Progenitor cell of endocrine pancreas (in vitro differentiated cells): ENCODE data around the gene AK4. TPM values are rescaled to one million over a fixed set of nuclear protein-coding genes. Genes with fewer than 3 reads are reported as not detected.

ENCODE experiments used
- DNase-seq: peaks from one replicate; pipeline ENCODE4 v3.0.0; 2021; ENCODE audit warnings: low spot score; ENCODE audit not compliant: unreplicated experiment
- H3K27ac Mint-ChIP-seq: 2 replicates; pipeline ENCODE4 v1.8.0; 2021; ENCODE audit warnings: mild to moderate bottlenecking, moderate library complexity, mixed read lengths
- H3K27me3 Mint-ChIP-seq: 2 replicates; pipeline ENCODE4 v1.8.0; 2021; ENCODE audit warnings: mixed read lengths
- H3K36me3 Mint-ChIP-seq: 2 replicates; pipeline ENCODE4 v1.8.0; 2022; ENCODE audit warnings: mixed read lengths; ENCODE audit not compliant: insufficient read depth
- H3K4me1 Mint-ChIP-seq: 2 replicates; pipeline ENCODE4 v1.8.0; 2021; ENCODE audit warnings: low read depth, mixed read lengths
- H3K4me3 Mint-ChIP-seq: 2 replicates; pipeline ENCODE4 v1.8.0; 2021; ENCODE audit warnings: low read depth, mild to moderate bottlenecking, moderate library complexity, mixed read lengths
- H3K9me3 Mint-ChIP-seq: 2 replicates; pipeline ENCODE4 v1.8.0; 2021; ENCODE audit warnings: low read depth, mixed read lengths
- total RNA-seq: library from RNA; stranded (reverse); gene quantifications from 2 replicates; pipeline ENCODE4 v1.2.1, GENCODE V29; 2021
- TF ChIP-seq, protein P1 (sequence below): fragments of 200-600 bp; sonication (generic); IDR thresholded peaks from one replicate; pipeline ENCODE4 v1.5.0; 2021; ENCODE audit warnings: antibody characterized with exemption, mild to moderate bottlenecking; ENCODE audit not compliant: unreplicated experiment

The AK4 gene
- total RNA-seq, 1 donor from 2014 or later: 12.6 TPM

DNA sequence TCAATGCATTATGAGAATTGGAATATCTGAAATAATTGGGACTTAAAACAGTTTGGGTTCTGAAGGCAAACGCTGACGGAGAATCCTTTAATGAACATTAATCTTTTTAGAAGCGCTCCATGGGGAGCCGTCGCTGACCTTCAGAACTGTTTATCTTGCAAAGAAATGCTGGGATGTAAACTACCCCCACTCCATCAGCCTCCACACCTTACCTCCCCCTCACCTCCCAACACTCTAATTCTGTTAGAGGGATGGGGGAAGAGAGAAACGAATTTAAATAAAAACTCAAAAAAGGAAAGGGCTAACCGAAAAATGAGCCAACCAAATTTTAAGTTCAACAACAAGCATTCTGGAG, 117.3 kb downstream of the AK4 start:
- H3K36me3 Mint-ChIP-seq: no peaks in the 10 kb centered on the region
- TF ChIP-seq, protein P1, sequence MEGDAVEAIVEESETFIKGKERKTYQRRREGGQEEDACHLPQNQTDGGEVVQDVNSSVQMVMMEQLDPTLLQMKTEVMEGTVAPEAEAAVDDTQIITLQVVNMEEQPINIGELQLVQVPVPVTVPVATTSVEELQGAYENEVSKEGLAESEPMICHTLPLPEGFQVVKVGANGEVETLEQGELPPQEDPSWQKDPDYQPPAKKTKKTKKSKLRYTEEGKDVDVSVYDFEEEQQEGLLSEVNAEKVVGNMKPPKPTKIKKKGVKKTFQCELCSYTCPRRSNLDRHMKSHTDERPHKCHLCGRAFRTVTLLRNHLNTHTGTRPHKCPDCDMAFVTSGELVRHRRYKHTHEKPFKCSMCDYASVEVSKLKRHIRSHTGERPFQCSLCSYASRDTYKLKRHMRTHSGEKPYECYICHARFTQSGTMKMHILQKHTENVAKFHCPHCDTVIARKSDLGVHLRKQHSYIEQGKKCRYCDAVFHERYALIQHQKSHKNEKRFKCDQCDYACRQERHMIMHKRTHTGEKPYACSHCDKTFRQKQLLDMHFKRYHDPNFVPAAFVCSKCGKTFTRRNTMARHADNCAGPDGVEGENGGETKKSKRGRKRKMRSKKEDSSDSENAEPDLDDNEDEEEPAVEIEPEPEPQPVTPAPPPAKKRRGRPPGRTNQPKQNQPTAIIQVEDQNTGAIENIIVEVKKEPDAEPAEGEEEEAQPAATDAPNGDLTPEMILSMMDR: no peak
- H3K9me3 Mint-ChIP-seq: no peaks in the 10 kb centered on the region
- H3K4me3 Mint-ChIP-seq: peak overlapping the region; percentile 77
- DNase-seq: no peak
- H3K4me1 Mint-ChIP-seq: peaks cover 14% of the 10 kb centered on the region
- no peak overlapping the region for H3K27ac Mint-ChIP-seq
- H3K27me3 Mint-ChIP-seq: peaks cover 20% of the 10 kb centered on the region

DNA sequence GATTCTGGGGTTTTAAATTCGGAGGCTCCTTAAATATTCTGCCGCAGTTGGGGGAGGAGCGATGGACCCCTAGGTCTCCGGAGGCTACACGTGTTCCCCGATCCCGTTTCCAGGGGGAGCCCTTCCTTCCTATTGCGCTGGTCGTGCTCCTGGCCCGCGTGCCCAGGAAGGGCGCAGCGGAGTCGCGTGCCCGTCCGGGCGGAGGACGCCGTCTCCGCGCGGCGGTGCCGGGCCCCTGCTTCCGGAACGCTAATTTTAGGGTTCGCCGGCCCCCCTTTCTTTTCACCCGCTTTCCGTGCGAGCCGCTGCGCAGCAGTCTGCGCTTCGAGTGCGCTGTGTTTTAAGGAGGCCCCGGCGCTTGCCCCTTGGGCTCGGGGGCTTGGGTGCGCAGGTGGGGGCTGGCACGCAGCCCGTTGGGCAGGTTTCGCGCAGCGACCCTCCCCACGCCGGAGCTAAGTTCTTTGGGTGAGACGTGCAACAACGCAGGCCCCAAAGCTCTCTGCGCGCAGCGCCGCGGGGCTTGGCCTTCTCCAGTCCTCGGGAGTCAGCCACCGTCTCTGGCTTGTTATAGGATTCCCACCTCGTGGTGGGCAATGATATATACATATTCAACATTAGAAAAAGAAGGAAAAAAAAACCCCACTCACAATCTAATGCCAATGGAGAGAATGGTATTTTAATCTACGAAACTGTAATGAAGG, 117.8 kb downstream of the AK4 start:
- H3K4me3 Mint-ChIP-seq: peak overlapping the region; percentile 77
- peaks cover 20% of the 10 kb centered on the region for H3K27me3 Mint-ChIP-seq
- H3K9me3 Mint-ChIP-seq: no peaks in the 10 kb centered on the region
- peak overlapping the region; percentile 59 for H3K27ac Mint-ChIP-seq
- H3K36me3 Mint-ChIP-seq: no peaks in the 10 kb centered on the region
- TF ChIP-seq, protein P1: peak; percentile 63
- H3K4me1 Mint-ChIP-seq: peaks cover 14% of the 10 kb centered on the region
- DNase-seq: peak; percentile 41

DNA sequence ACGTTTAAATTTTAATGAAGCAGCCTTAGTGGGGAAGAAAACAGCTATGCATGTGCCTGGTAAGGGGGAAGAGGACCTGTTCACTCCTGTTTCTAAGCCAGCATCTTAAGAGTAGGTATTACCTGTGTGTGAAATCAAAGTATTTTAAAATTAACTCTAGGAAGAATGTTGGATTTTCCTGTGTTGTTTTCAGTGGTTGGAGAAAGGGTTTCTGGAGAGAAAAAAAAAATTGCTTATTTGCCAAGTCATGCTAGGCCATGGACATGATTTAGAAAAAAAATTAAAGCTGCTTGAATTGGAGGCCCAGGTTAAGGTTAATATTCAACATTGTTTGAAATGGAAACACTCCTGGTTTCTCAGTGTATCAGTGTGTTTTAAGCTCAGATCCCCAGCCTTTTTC, 118.5 kb downstream of the AK4 start:
- H3K27ac Mint-ChIP-seq: no peak overlapping the region
- no peaks in the 10 kb centered on the region for H3K9me3 Mint-ChIP-seq
- H3K4me1 Mint-ChIP-seq: peaks cover 14% of the 10 kb centered on the region
- TF ChIP-seq, protein P1: no peak
- peak overlapping the region; percentile 77 for H3K4me3 Mint-ChIP-seq
- H3K36me3 Mint-ChIP-seq: no peaks in the 10 kb centered on the region
- no peak for DNase-seq
- peaks cover 20% of the 10 kb centered on the region for H3K27me3 Mint-ChIP-seq

DNA sequence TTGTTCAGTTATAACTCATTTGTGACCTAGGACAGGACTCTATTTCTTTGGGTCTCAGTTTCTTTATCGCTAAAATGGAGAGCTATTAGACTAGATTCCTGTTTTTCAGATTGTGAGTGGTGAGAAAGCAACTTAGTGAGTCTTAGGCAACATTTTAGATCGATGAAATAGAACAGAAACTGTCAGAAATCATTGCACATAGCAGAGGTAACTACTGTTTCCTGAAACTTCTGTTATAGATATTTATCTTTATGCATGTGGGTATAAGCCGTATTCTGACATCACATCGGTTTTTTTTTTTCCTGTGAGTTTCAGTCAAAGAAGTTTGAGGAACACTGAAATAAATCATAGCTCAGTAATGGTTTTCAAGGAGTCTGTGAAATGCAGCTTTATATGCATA, 119.3 kb downstream of the AK4 start:
- Mint-ChIP-seq H3K4me1 (peaks cover 14% of the 10 kb centered on the region), H3K36me3 (no peaks in the 10 kb centered on the region), H3K9me3 (no peaks in the 10 kb centered on the region), H3K27ac (no peak overlapping the region), H3K4me3 (no peak overlapping the region), H3K27me3 (peaks cover 20% of the 10 kb centered on the region)
- TF ChIP-seq, protein P1: no peak
- DNase-seq: no peak

DNA sequence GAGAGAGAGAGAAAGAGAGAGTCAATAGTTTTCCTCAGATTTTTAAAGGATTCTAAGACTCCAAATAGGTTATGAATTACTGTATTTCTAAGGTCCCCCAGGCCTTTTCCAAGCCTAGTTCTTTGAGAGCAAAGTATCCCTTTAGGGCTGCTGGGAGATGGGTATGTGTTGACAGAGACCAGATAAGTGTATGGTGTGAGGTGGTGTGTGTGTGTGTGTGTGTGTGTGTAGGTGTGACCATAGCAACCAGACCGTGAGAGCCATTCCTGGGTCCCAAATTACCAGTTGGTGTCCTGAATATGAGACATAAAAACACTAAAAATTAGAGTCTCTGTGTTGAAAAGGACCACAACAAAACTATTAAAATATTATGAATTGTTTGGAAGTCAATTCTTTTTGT, 119.7 kb downstream of the AK4 start:
- Mint-ChIP-seq H3K27me3 (peaks cover 20% of the 10 kb centered on the region), H3K27ac (no peak overlapping the region), H3K36me3 (no peaks in the 10 kb centered on the region), H3K9me3 (no peaks in the 10 kb centered on the region), H3K4me1 (peaks cover 14% of the 10 kb centered on the region), H3K4me3 (no peak overlapping the region)
- TF ChIP-seq, protein P1: no peak
- DNase-seq: no peak
